COR-L47 (cell line): ENCODE results near the gene PIP4K2C.

Experiments used
- DNase-seq: peaks from one replicate; lab custom pipeline; 2025; lab: John Stamatoyannopoulos, UW

Gene PIP4K2C

DNA sequence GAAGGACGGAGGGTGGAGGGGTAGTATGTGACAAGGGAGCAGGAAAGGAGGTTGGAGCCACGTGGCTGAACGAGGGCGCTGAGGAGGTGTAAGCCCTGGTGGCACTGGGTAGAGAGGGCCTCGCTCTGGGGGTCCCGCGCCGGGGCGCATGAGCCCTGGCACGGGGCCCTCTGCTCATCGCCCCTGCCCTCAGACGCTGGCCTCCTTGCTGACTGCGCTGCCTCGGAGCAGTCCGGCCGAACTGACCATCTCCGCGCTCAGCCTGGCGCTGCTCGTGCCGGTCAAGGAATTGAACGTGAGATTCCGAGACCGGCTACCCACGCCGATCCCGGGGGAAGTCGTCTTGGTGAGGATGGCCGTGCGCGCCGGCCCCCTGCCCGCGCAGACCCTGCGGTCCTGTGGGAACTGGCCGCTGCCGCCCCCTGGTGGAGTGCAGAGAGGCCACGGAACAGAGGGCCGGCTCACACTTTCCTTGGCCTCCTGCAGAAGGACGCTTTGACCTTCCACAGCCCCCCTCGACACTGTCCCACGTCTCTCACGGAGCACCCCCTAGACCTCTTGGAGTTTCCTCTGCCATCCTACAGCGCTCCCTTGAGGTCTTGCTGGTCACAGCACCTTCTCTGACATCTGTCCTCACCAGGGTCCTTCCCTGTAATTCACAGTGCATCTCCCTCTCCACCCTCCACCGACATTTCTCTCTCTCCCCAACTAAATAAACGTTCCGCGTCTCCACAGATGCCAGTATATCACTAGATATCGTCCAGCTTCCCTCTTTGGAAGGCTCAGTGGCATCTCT, 30.7 kb downstream of the PIP4K2C start:
- peak; percentile 62 for DNase-seq

DNA sequence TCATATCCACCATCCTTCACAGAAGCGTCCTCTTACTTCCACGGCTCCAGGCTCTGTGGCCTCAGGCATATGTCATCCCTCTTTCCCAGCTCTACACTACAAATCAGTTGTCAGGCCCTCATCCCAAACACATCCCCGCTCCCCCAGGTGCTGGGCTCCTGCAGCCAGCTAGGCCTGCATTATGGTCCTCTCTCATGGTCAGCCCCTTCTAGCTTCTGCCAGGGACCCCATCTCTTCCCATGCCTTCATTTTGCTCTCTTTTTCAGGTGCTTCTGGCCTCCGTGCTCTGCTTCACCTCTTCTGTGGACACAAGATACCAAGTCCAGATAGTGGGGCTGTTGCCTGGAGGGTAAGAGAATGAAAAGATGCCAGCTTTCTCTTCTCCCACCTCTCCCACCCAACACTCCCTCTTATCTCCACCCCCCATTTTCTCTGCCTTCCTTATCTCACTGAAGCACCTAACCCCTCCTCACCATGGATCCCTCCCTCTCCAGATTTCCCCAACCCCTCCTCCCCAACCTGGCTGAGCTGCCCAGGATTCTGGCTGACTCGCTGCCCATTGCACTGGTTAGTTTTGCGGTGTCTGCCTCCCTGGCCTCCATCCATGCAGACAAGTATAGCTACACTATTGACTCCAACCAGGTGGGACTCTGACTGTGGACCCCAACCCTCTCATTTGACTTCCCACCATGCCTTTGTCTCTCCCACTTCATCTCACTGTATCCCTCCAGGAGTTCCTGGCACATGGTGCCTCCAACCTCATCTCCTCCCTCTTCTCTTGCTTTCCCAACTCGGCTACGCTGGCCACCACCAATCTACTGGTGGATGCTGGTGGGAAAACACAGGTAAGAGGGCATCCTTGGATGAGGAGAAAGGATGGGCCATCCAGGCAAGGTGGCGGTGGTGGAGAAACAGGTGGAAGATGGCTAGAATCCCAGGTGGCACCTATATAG, 31.6 kb downstream of the PIP4K2C start:
- no peak for DNase-seq

DNA sequence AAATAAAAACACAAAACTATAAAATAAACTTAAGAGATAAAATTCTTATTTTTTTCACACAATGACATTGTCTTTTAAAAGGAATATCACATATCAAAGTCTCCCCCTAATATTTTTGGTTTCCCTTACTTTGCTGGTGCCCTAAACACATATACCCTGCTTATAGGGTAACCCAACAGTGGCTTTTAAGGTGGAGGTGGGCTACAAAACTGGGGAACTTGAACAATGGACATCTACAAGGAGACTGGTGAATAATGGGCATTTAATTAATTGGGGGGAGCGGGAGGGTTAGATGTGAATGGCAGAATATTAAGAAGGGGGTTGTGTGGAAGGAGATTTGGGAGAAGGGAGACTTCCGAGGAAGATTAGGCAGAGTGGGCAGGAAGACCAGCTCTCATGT, 32.4 kb downstream of the PIP4K2C start:
- DNase-seq = no peak

DNA sequence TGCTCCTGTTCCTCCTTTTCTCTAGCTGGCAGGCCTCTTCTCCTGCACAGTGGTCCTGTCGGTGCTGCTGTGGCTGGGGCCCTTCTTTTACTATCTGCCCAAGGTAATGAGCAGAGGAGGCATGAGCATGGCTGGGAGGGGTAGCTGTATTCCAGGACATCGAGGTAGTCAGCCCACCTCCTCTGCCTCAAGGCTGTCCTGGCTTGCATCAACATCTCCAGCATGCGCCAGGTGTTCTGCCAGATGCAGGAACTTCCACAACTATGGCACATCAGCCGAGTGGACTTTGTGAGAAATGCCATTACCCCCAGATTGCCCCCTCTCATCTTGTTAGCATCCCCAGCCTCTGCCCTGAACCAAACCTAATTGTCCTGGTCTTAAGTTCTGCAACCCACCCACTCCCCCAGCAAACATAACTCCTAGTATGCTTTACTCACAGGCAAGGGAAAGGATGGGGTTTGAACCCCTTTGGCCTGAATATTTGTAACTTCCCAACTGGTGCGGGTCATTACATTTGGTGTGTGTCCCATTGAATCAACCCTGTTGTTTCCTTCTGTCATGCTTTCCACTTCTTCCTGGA, 32.9 kb downstream of the PIP4K2C start:
- DNase-seq = no peak

DNA sequence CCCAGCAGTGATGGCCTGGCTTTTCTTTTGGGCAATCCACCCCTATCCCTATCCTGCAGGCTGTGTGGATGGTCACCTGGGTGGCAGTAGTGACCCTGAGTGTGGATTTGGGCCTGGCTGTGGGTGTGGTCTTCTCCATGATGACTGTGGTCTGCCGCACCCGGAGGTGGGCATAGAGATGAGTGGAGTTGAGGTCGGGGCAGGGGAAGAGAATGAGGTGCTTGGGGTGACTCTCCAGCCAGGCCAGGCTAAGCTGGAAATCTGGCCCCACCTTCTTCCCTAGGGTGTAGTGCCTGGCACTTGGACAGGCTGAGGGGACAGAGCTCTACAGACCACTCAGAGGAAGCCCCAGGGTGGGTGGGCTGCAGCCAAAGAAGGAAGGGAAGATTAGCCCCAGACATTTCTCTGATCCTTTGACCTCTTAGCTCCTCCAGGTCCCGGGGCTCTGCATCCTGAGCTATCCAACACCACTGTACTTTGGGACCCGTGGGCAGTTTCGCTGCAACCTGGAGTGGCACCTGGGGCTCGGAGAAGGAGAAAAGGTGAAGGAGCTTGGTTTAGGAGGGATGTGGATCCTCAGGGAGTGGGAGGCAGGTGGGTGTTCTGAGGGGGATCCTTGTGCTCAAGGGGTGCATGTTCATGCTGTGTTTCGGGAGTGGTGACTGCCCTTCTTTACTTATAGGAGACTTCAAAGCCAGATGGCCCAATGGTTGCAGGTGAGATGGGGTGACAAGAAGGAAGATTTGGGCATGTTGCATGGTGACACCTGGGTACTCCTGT, 33.6 kb downstream of the PIP4K2C start:
- no peak for DNase-seq

DNA sequence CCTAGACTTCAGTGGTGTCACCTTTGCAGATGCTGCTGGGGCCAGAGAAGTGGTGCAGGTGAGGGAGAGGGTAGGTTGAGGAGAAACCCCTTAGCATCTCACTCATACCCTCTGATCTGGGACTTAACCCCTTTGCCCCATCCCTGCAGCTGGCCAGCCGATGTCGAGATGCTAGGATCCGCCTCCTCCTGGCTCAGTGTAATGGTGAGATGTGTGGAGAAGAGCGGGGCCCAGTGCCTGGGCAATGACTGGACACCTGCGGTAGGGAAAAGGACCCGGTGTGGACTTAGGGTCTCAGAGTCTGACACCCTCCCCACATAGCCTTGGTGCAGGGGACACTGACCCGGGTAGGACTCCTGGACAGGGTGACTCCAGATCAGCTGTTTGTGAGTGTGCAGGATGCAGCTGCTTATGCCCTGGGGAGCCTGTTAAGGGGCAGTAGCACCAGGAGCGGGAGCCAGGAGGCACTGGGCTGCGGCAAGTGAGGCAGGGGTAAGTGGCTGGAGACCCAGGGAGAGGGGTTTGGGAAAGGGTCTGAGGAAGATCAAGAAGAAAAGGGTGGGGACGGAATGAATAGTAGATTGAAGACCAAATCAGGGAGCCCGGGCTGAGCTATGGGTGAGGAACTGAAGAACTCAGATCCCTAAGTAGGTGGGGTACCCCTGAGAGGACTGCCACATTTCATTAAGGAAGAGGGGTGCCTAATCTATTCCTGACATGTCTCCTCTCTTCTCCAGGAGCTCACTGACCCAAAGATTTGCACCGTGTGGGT, 34.5 kb downstream of the PIP4K2C start:
- DNase-seq = no peak

DNA sequence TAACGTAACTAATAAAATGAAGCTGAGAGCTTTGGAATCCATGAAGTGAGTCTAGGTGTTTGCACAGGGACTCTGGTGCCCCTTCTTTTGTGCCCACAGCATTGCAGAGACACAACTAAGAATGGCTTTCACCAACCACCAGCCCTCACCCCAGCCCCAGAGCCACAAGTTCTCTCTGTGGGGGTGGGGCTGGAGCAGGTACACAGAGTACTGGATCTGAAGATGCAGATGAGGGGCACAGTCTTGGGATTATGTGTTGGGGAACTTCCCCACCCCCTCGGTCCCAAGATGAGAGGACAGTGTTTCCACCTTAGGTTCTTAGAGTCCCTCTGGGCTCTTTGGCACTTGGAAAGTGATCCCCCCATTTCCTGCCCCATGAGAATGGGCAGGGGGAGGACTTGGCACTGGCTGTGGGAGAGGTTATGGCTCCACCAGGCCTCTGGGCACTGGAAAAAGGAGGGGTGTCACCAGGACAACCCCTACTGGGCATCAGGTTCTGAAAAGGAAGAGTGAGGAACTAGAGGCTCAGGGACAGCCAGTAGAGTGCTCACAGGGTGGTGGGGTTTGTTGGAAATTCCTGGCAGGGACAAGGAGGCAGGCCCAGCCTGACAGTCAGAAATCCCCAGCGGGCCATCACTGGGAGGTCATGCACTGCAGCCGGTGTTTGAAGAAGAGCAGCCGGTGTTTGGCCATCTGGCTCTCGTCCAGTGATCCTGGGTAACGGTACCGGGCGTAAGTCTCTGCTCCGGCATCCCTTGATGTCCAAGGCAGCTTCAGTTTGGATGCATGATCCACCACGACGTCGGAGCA, 35.3 kb downstream of the PIP4K2C start:
- DNase-seq = no peak

DNA sequence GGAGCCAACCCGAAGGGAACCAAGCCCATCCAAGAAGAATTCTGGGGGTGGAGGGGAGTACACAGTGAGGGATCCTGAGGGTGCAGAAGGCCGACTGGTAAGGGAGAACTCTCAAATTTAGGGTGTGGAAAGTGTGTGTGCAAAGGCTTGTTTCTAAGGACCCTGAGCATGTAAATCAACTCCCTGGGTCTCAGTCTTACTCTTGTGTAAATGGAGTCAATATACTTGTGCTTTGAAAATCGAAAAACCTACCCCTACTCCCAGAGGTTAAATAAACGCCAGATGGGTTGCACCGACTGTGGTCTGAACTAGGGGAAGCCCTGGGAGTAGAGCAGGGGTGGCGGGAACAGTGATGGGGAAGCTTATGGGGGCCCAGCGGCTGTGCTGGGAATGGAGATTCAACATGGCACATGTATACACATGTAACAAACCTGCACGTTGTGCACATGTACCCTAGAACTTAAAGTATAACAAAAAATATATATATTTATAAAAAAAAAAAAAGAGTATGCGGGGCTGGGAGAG, 36.0 kb downstream of the PIP4K2C start:
- no peak for DNase-seq

DNA sequence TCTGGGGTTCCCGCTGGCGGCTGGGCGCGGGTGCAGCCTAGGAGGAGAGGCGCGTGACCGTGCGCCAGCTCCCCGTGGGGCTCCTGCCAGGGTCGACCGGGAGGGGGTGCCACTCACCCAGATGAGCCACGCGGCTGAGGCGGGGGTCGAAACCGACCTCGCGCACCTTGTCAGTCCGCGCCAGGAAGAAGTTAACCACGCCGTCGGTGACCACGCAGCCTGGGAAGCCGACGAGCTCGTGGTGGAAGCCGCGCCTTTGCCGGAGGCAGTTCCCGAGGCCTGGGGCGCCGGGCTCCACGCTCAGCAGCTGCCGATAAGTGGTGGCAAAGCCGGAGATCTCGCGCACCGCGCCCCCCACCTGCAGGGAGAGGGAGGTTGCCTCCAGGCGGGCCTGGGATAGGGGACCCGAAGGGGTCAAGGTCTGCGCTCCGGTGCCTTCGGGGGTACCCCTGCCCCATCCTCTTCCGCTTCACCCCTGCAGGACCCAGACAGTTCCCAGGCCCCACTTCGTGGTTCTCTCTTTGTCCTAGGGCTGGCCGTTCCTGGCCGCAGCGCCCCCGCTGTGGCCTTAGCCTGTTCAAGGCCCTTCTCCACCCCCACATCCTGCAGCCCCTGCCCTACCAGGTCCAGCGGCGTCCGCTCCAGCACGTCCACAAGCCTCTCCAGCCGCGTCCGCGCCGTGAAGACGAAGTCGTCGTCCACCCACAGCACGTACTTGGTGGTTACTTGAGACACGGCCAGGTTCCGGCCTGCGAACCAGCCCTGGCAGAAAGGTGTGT, 36.7 kb downstream of the PIP4K2C start:
- no peak for DNase-seq

DNA sequence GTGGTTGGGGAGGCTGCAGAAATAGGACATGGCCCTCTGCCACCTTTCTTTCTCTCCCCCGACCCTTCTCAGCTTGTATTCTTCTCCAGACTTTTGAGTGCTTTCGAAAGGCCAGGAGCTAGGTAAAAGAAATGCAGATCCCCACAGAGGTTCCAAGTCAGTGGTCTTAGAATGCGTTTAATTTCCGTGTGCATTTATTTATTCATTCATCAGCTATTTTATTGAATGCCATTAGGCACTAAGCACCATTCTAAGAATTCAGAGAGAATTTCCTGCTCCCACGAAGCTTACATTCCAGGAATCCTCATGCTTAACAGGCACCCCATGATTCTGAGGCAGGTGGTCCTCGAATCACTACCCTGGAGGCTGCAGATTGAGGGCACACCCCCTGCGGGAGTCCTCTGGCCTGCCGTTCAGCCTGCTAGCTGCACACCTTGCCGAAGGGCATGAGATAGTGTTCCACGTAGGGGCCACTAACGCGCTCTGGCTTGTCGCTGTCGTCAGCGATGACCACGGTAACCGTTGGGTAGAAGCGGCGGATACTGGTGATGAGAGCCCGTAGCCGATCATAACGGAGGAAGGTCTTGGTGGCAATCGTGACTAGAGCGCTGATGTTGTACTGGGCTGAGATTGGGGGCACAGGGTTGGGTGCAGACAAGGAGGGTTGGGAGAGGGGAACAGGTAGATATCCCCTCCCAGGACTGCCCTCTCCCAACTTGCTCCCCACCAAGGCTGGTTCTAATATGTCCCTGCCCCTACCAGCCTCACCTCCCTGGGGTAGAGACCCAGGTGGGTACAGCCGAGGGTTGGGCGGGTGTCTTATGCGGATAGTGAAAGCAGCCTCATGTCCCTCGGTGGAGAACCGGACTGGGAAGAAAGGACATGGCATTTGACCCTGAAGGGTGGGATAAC, 37.5 kb downstream of the PIP4K2C start:
- DNase-seq = no peak

DNA sequence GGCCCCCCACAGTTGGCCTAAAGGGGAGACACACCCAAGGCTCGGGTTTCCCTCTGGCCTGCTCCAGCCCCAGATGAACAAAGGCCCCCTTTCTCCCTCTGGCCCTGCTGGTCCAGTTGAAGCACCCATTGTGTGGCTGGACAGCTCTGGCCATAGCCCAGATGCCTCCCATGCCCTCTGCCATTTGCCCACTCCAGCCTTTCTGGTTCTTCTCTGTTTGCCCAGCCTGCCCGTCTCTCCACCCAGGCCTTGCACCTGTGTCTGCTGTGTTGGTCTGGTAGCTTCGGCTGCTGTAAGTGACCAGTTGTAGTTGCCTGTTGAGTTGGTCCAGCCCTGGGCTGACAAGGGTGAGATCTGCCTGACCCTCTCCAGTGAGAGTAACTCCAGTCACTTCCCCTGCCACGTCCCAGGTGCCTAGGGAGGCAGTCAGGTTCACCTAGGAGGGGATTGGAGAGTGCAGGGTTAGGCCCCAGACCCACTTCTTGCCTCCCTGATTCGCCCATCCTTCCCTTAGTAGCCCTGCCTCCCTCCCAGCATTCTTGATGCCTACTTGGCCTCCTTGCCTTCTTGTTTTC, 39.0 kb downstream of the PIP4K2C start:
- no peak for DNase-seq

DNA sequence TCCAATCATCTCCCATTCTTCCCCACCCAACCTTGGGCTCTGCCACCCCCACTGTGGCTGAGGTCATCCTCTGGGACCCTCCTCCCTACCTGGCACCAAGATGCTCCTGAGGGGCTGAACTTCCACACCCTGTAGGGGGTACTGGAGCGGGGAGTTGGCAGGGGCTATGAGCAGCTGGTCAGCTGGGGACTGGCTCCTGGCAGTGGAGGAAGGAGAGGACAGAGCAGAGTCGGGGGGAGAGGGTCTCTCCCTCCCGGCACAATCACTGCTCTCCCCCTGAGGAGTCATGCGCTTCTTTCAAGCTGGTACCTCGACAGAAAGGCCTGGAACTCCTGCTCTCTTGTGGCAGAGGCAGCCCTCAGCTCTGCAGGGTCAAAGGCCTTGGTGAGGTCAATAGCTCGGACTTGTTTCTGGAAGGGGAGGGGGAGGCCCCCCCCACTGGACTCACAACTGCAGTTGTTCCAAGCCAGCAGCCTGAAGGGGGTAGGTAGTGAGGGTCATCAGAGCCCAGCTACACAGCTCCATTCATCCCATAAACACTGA, 40.0 kb downstream of the PIP4K2C start:
- DNase-seq = no peak

DNA sequence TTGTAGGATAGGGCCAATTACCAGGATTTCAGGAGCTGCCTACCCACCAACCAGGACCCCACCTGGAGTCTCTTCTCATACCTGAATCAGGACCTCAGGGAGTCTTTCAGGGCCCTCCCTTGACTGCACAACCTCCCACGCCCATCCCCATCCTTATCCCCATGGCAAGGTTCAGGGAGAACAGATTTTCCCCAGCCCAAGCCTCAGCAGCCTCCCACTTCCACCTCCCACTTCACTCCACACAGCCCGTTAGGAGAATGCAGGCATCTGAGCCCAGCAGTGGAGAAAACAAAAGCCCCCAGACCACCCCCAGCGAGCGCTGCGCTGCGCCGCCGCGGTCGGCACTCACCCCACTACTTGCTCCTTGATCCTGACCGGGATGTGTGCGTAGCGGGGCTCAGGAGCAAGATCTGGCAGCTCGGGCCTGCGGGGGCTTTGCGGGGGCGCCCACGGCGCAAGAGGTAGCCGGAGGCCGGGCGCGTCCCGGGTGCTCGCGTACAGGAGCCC, 40.6 kb downstream of the PIP4K2C start:
- DNase-seq = no peak

DNA sequence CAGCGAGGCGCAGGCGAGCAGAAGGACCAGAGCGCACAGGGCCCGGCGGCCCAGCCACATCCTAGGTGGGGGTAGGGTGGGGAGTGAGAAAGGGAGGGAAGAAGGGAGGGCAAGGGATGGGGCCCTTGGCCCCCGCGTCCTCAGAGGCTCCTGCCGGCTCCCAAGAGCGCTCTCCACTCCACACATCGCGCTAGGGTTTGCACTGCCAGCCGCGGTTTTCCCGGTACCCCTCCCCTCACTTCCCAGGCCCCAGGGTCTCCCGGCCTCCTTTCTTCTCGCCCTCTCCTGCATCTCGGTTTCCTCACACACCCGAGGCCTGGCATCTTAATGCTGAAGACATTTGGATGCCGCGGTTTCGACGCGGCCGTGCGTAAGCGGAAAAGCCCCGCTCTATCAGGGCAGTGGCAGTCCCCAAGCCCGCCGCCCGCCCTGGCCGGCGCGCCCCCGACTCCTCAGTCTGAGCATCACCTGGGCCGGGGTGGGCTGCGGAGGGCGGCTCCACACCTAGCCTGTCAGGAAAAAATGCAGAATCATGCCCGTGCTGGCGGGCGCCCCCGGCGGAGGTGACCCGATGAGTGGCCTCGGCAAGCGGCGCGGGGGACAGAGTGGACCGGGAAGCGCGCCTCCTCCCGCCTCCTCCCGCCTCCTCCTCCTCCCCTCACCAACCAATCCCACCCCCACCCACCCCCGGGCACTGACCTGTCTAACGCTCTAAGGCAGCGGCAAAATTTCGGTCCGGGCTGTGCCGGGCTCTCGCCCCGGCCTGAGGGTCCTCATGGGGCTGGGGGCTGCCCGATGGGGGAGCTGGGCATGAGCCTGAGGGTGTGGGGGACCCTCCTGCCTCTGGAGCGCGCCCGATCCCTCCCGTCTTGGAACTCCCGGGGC, 41.3 kb downstream of the PIP4K2C start:
- peak; percentile 44 for DNase-seq

DNA sequence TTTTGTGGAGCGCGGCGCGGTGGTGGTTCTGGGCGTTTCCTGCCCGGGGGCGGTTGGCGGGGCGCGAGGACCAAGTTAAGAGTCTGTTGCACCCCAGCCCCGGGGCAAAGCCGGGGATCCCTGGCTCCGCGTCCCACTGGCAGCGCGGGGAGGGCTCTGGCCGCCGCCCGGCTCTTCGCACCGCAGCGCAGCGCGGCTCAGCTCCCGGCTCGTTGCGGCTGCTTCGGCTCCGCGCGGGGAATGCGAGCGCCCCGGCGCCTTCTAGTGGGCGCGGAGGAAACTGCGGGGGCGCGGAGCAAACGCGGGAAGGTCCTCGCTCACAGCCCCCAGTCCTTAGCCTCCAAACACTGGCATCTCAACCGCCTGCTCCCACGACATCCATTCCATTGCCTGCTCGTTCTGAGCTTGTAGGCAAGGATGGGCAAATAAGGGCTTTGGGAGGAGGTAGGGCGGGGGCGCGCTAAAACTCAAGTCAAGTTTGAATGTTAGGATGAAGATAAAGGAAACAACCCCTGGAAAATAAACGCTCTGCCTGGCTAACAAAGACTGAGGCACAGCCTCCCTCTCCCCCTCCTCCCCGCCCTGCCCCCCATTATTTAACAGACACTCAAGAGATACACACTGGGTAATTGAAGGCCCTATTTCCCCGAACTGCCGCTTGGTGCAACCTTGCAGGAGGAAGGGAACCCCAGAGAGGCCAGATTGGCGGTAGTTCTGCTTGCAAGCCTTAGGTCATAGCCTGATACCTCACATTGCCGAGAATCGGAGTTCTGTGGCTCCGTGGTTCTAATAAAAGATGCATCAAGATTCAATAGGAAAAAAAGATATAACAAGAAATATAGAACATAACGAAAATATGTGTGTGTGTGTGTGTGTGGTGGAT, 42.2 kb downstream of the PIP4K2C start, which contains the start of gene B4GALNT1:
Gene B4GALNT1, minus strand, starts transcription at position 244 of the 883 bp plus-strand sequence. CDS start 1,069 bp downstream, outside the sequence.
- peak; percentile 74 for DNase-seq
